HG03095 (cell line): Measurements from ENCODE around the gene MYRIP.
"Not testable (repeated sequence)": the region's sequence is repeated elsewhere in the genome, so short reads cannot be mapped to it uniquely, and the experiment has no call there.

Experiments used
- ATAC-seq: cut with Tn5 transposase; IDR thresholded peaks from one replicate; pipeline ENCODE4 v1.9.1; 2021; ENCODE audit warnings: moderate library complexity; ENCODE audit not compliant: unreplicated experiment

Gene MYRIP

GRCh38 chr3:40264451-40264850, 455.0 kb downstream of the MYRIP start:
- ATAC-seq: no peak

GRCh38 chr3:40265181-40265580, 455.8 kb downstream of the MYRIP start:
- ATAC-seq: no peak

GRCh38 chr3:40267937-40268724, 458.7 kb downstream of the MYRIP start:
- ATAC-seq: no peak

- ATAC-seq: no peak
Observed at GRCh38 chr3:40268802-40269524, 459.6 kb downstream of the MYRIP start.

- no peak for ATAC-seq
Observed at GRCh38 chr3:40278791-40279190, 469.4 kb downstream of the MYRIP start.

- ATAC-seq: no peak
Observed at GRCh38 chr3:40281995-40282394, 472.6 kb downstream of the MYRIP start.

GRCh38 chr3:40283057-40283456, 473.6 kb downstream of the MYRIP start:
- ATAC-seq: not testable (repeated sequence)

- no peak for ATAC-seq
Observed at GRCh38 chr3:40287248-40287647, 477.8 kb downstream of the MYRIP start.

- ATAC-seq: no peak
Observed at GRCh38 chr3:40290396-40290795, 481.0 kb downstream of the MYRIP start.

- ATAC-seq: no peak
Observed at GRCh38 chr3:40291471-40291870, 482.1 kb downstream of the MYRIP start.

- no peak for ATAC-seq
Observed at GRCh38 chr3:40292637-40293349, 483.4 kb downstream of the MYRIP start.

GRCh38 chr3:40294434-40294833, 485.0 kb downstream of the MYRIP start:
- no peak for ATAC-seq

GRCh38 chr3:40298075-40298474, 488.7 kb downstream of the MYRIP start:
- no peak for ATAC-seq

- ATAC-seq: no peak
Observed at GRCh38 chr3:40299130-40299720, 489.8 kb downstream of the MYRIP start.

GRCh38 chr3:40299721-40300335, 490.4 kb downstream of the MYRIP start:
- no peak for ATAC-seq

- no peak for ATAC-seq
Observed at GRCh38 chr3:40302784-40303183, 493.4 kb downstream of the MYRIP start.

- ATAC-seq: no peak
Observed at GRCh38 chr3:40304352-40304751, 494.9 kb downstream of the MYRIP start.

- no peak for ATAC-seq
Observed at GRCh38 chr3:40306336-40306735, 496.9 kb downstream of the MYRIP start.

GRCh38 chr3:40307176-40307575, 497.8 kb downstream of the MYRIP start:
- ATAC-seq: no peak

- ATAC-seq: peak; percentile 0
Observed at GRCh38 chr3:40308725-40309417, 499.5 kb downstream of the MYRIP start.
